ENCODE measurements around the gene VEGFC.

- TF ChIP-seq ZNF384 (IDR thresholded peaks at IDR 0.05; ENCODE audit: borderline replicate concordance, low read depth, low read length) = no peak
- TF ChIP-seq CTCF (IDR thresholded peaks at IDR 0.05 in 2 of 3, conservative IDR thresholded peaks at IDR 0.05 in 1 of 3; ENCODE audit: control insufficient read depth in 2 of 3, extremely low read depth in 1 of 3, insufficient read depth in 1 of 3, low read depth in 3 of 3, low read length in 3 of 3) = no peak
These were observed 32.1 kb upstream of the VEGFC start for GRCh38 chr4:176824645-176825366.
